Lower leg skin (tissue), 3 donors: ENCODE data around the gene DNAJA2.

Experiments used
- CTCF ChIP-seq, 3 donors: fragments of 450-650 bp; IDR thresholded peaks; one replicate each; pipeline ENCODE4 v1.5.1; 2016; ENCODE audit warnings: antibody characterized with exemption in 3 of 3, mild to moderate bottlenecking in 3 of 3, moderate library complexity in 2 of 3
- POLR2A ChIP-seq, 2 donors: fragments of 450-650 bp; IDR thresholded peaks; one replicate each; pipeline ENCODE4 v1.6.1; 2016 to 2017; ENCODE audit warnings: antibody characterized with exemption in 2 of 2, mild to moderate bottlenecking in 1 of 2, moderate library complexity in 1 of 2

- no peak for TF ChIP-seq CTCF (IDR thresholded peaks at IDR 0.05)
- no peak for TF ChIP-seq POLR2A (IDR thresholded peaks at IDR 0.05)
Measured at GRCh38 chr16:46948548-46949166, 24.8 kb downstream of the DNAJA2 start.
